ENCODE data around the gene SEC62. TPM values are rescaled to one million over a fixed set of nuclear protein-coding genes. Genes with fewer than 3 reads are reported as not detected.

The SEC62 gene
- total RNA-seq, 1 experiment from 2014 or later: 51.2 TPM

- POLR2A ChIA-PET: interaction anchor here (0.7 kb wide), 1 partner anchor 172 kb away, joined by 4 read pairs; no protein-coding TSS in a partner anchor
- no peaks in the 10 kb centered on the region for H3K27me3 Mint-ChIP-seq (ENCODE audit: low read depth)
- CTCF ChIA-PET: no interaction called here
- no peak overlapping the region for H3K4me3 Mint-ChIP-seq
- ATAC-seq (no peak), DNase-seq (ENCODE audit: low spot score) (no peak)
- no peaks in the 10 kb centered on the region for H3K9me3 Mint-ChIP-seq
- no peak for TF ChIP-seq FOXJ3 (CRISPR knock-in tag; IDR thresholded peaks at IDR 0.05; ENCODE audit: borderline replicate concordance)
- TF ChIP-seq NR1H2 (CRISPR knock-in tag; IDR thresholded peaks at IDR 0.05): no peak
- TF ChIP-seq, protein P1, sequence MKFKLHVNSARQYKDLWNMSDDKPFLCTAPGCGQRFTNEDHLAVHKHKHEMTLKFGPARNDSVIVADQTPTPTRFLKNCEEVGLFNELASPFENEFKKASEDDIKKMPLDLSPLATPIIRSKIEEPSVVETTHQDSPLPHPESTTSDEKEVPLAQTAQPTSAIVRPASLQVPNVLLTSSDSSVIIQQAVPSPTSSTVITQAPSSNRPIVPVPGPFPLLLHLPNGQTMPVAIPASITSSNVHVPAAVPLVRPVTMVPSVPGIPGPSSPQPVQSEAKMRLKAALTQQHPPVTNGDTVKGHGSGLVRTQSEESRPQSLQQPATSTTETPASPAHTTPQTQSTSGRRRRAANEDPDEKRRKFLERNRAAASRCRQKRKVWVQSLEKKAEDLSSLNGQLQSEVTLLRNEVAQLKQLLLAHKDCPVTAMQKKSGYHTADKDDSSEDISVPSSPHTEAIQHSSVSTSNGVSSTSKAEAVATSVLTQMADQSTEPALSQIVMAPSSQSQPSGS (CRISPR knock-in tag; IDR thresholded peaks at IDR 0.05; ENCODE audit: borderline replicate concordance, low read depth): no peak
- TF ChIP-seq, protein P2, sequence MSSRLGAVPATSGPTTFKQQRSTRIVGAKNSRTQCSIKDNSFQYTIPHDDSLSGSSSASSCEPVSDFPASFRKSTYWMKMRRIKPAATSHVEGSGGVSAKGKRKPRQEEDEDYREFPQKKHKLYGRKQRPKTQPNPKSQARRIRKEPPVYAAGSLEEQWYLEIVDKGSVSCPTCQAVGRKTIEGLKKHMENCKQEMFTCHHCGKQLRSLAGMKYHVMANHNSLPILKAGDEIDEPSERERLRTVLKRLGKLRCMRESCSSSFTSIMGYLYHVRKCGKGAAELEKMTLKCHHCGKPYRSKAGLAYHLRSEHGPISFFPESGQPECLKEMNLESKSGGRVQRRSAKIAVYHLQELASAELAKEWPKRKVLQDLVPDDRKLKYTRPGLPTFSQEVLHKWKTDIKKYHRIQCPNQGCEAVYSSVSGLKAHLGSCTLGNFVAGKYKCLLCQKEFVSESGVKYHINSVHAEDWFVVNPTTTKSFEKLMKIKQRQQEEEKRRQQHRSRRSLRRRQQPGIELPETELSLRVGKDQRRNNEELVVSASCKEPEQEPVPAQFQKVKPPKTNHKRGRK (CRISPR knock-in tag; IDR thresholded peaks at IDR 0.05; ENCODE audit: borderline replicate concordance): no peak
- peaks cover 27% of the 10 kb centered on the region for H3K4me1 Mint-ChIP-seq
- H3K36me3 Mint-ChIP-seq: peaks cover 10% of the 10 kb centered on the region
- H3K27ac Mint-ChIP-seq: no peak overlapping the region
Observed at GRCh38 chr3:169971522-169971921, 4.9 kb downstream of the SEC62 start.

DNA sequence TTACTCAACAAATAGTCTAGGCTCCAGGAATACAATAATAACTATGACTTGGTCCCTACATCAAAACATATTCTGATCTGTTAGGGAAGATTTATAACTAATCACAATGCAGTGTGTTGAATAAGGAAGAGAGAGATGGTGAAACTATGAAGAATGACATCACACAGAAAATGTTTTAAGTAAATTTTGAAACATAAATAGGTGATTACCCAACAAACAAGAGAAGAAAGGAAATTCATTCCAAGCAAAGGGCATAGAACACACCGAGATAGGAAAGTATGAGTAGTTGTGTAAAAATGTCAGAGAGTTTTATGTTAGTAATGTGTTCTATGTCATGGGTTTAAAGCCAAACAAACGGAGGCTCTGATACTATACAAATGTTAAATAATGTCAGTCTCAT, 13.4 kb downstream of the SEC62 start:
- H3K36me3 Mint-ChIP-seq: peaks cover 66% of the 10 kb centered on the region
- H3K27ac Mint-ChIP-seq: no peak overlapping the region
- H3K9me3 Mint-ChIP-seq: no peaks in the 10 kb centered on the region
- ATAC-seq: no peak
- TF ChIP-seq, protein P3, sequence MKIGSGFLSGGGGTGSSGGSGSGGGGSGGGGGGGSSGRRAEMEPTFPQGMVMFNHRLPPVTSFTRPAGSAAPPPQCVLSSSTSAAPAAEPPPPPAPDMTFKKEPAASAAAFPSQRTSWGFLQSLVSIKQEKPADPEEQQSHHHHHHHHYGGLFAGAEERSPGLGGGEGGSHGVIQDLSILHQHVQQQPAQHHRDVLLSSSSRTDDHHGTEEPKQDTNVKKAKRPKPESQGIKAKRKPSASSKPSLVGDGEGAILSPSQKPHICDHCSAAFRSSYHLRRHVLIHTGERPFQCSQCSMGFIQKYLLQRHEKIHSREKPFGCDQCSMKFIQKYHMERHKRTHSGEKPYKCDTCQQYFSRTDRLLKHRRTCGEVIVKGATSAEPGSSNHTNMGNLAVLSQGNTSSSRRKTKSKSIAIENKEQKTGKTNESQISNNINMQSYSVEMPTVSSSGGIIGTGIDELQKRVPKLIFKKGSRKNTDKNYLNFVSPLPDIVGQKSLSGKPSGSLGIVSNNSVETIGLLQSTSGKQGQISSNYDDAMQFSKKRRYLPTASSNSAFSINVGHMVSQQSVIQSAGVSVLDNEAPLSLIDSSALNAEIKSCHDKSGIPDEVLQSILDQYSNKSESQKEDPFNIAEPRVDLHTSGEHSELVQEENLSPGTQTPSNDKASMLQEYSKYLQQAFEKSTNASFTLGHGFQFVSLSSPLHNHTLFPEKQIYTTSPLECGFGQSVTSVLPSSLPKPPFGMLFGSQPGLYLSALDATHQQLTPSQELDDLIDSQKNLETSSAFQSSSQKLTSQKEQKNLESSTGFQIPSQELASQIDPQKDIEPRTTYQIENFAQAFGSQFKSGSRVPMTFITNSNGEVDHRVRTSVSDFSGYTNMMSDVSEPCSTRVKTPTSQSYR (CRISPR knock-in tag; IDR thresholded peaks at IDR 0.05): no peak
- no peak for TF ChIP-seq ZNF423 (CRISPR knock-in tag; IDR thresholded peaks at IDR 0.05)
- no peak for TF ChIP-seq ZNF396 (CRISPR knock-in tag; IDR thresholded peaks at IDR 0.05; ENCODE audit: borderline replicate concordance)
- TF ChIP-seq, protein P4, sequence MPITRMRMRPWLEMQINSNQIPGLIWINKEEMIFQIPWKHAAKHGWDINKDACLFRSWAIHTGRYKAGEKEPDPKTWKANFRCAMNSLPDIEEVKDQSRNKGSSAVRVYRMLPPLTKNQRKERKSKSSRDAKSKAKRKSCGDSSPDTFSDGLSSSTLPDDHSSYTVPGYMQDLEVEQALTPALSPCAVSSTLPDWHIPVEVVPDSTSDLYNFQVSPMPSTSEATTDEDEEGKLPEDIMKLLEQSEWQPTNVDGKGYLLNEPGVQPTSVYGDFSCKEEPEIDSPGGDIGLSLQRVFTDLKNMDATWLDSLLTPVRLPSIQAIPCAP (CRISPR knock-in tag; IDR thresholded peaks at IDR 0.05): no peak
- no peak for TF ChIP-seq AR (CRISPR knock-in tag; IDR thresholded peaks at IDR 0.05)
- no peak for TF ChIP-seq SP1 (CRISPR knock-in tag; conservative IDR thresholded peaks at IDR 0.05)
- TF ChIP-seq MXD4 (CRISPR knock-in tag; IDR thresholded peaks at IDR 0.05; ENCODE audit: borderline replicate concordance): no peak
- no peak for TF ChIP-seq ESRRA (CRISPR knock-in tag; IDR thresholded peaks at IDR 0.05; ENCODE audit: borderline replicate concordance)
- no peak for TF ChIP-seq E2F1 (CRISPR knock-in tag; IDR thresholded peaks at IDR 0.05)
- TF ChIP-seq, protein P5, sequence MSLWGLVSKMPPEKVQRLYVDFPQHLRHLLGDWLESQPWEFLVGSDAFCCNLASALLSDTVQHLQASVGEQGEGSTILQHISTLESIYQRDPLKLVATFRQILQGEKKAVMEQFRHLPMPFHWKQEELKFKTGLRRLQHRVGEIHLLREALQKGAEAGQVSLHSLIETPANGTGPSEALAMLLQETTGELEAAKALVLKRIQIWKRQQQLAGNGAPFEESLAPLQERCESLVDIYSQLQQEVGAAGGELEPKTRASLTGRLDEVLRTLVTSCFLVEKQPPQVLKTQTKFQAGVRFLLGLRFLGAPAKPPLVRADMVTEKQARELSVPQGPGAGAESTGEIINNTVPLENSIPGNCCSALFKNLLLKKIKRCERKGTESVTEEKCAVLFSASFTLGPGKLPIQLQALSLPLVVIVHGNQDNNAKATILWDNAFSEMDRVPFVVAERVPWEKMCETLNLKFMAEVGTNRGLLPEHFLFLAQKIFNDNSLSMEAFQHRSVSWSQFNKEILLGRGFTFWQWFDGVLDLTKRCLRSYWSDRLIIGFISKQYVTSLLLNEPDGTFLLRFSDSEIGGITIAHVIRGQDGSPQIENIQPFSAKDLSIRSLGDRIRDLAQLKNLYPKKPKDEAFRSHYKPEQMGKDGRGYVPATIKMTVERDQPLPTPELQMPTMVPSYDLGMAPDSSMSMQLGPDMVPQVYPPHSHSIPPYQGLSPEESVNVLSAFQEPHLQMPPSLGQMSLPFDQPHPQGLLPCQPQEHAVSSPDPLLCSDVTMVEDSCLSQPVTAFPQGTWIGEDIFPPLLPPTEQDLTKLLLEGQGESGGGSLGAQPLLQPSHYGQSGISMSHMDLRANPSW (CRISPR knock-in tag; conservative IDR thresholded peaks at IDR 0.05; ENCODE audit: low read depth): no peak
- TF ChIP-seq E2F5 (CRISPR knock-in tag; IDR thresholded peaks at IDR 0.05): no peak
- no peaks in the 10 kb centered on the region for H3K4me1 Mint-ChIP-seq
- POLR2A ChIA-PET: no interaction called here
- H3K4me3 Mint-ChIP-seq: no peak overlapping the region
- no peak for DNase-seq (ENCODE audit: low spot score)
- CTCF ChIA-PET: no interaction called here
- H3K27me3 Mint-ChIP-seq (ENCODE audit: low read depth): no peaks in the 10 kb centered on the region

Measured in WTC11 (cell line).